ENCODE results near the gene RFFL.

RFFL gene

DNA sequence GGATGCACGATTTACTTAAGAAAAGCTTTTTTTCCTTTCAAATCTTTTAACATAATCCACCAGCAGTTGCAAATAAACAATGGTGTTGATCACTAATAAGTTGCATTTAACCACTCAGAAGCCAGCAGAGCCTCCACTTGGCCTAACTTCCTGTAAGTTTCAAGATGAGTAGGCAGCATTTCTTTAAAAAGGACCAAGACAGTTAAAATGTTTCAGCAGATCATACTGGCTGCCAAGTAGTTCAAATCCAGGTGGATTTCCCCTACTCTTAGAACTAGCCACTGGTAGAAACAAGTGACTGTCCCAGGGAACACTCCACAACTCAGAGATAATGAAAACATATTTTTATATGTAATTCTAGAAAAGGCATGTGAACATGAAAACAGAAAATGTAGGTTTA lies 17.0 kb upstream of the RFFL start:
- H3K4me1 ChIP-seq (ENCODE audit: control insufficient read depth, insufficient read depth, low read length): peaks cover 37% of the 10 kb centered on the region
- H3K9ac ChIP-seq (ENCODE audit: low read length): peak overlapping the region; percentile 26
- no peaks in the 10 kb centered on the region for H3K27me3 ChIP-seq (ENCODE audit: control insufficient read depth, insufficient read depth, low read length)
- no peaks in the 10 kb centered on the region for H3K9me3 ChIP-seq (ENCODE audit: control insufficient read depth, insufficient read depth, low read depth, low read length)
- no peaks in the 10 kb centered on the region for H3K36me3 ChIP-seq (ENCODE audit: control insufficient read depth, insufficient read depth, low read length)
- no peak overlapping the region for H3K4me3 ChIP-seq (ENCODE audit: low read depth, low read length)
- peak overlapping the region; percentile 14; the same call in 1 of the 2 replicates for H3K27ac ChIP-seq (ENCODE audit: low read depth, low read length)

DNA sequence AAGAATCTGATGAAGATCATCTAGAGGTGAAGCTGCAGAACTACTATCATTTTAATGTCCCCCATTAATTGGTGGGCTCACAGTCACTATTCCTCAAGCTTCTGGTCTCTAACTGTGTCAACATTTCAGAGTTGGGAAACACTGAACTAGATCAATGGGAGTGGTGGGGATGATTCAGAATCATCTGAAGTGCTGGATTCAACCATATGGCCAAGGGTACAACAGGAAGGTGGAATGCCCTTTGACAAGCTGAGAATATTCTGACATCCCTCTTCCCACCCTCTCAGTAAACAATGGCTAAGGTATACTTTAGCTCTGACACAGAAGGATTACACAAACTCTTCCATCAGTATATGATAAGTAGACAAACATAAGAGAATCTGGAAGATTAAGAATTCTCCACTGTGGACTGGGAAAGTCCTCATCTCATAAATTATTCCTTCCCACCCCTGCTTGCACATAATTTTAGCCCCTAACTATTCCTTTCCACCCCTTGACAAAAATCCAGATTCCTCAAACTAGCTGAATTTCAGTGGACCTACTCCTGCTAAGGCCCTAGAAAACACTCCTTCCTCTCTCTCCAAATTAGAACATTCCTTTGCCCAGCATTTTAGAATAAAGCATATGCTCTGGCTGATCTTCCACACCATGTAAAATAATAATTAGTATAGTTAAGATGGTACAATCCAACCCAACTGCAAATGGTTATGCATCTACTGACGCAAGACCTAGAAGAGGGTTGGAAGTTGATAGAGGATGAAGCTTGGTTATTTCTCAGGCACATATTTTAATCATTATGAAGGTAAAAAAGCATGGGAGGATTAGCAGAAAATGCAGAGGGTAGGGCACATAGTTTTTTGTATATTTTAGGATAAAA lies 16.3 kb upstream of the RFFL start:
- H3K9me3 ChIP-seq (ENCODE audit: control insufficient read depth, insufficient read depth, low read depth, low read length): no peaks in the 10 kb centered on the region
- H3K4me1 ChIP-seq (ENCODE audit: control insufficient read depth, insufficient read depth, low read length): peaks cover 30% of the 10 kb centered on the region
- H3K9ac ChIP-seq (ENCODE audit: low read length): no peak overlapping the region
- no peaks in the 10 kb centered on the region for H3K27me3 ChIP-seq (ENCODE audit: control insufficient read depth, insufficient read depth, low read length)
- H3K36me3 ChIP-seq (ENCODE audit: control insufficient read depth, insufficient read depth, low read length): no peaks in the 10 kb centered on the region
- peak overlapping the region; percentile 14; the same call in 1 of the 2 replicates for H3K27ac ChIP-seq (ENCODE audit: low read depth, low read length)
- no peak overlapping the region for H3K4me3 ChIP-seq (ENCODE audit: low read depth, low read length)

DNA sequence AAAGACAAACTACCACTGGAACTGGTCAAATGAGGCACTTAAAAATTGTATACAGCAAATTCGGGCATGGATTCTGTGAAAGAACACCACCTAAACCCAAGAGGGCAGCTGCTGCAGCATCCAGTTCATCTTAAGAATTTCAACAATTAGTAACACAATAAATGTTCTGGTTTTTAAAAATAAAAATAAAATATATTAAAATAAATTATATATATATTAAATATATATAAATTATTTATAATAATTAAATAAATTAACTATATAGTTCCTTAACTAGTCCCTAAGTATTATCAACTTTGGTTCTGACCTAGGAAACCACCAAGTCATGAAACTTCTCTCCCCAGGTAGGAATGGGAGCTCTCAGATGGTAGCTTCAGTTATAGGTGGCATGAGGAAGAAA lies 13.4 kb upstream of the RFFL start:
- Histone ChIP-seq H3K4me1 (ENCODE audit: control insufficient read depth, insufficient read depth, low read length) (peaks cover 15% of the 10 kb centered on the region), H3K27me3 (ENCODE audit: control insufficient read depth, insufficient read depth, low read length) (no peaks in the 10 kb centered on the region), H3K27ac (ENCODE audit: low read depth, low read length) (no peak overlapping the region), H3K9ac (ENCODE audit: low read length) (no peak overlapping the region), H3K9me3 (ENCODE audit: control insufficient read depth, insufficient read depth, low read depth, low read length) (no peaks in the 10 kb centered on the region), H3K36me3 (ENCODE audit: control insufficient read depth, insufficient read depth, low read length) (no peaks in the 10 kb centered on the region), H3K4me3 (ENCODE audit: low read depth, low read length) (no peak overlapping the region)

DNA sequence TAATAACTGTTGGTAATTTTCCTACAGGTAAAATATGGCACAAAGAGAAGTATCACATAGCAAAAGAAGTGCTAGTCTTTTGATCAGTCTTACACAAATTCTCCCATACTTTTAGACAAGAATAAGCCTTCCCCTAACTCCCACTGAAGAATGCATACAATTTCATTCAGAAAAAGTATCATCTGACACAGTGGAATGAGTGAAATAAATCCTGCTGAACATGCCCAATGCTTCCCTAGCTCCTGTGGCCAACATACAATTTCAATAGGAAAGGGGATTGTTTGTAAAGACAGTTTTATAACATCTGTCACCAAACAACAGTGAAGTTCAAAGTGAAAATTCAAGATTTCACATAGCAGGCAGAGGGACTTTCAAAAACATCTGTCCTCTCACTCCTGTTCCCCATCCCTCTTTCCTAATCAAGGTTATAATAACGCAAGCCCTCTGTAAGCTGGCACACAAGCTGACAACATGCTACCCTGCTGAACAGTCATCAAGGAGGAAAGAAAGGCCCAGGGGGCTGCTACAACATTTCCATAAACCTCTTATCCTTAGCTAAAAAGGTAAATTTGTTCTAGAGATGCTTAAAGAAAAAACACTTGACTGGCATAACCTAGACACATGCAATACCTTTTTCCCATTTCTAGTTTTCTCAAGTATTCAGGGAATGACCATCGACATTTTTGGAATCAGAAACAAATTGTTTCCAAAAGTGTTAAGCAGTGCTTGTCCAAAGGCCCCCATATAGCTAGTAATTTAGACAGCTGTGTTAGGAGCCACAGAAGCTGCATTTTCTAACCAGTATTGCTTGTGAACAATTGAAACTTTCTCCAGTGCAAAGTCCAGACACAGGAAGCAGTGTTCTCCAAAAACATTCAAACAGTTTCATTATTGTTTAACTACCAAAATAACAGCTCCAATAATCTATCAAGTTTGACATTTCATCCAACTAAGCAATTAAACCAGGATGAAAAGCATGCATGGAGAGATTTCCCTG lies 11.5 kb upstream of the RFFL start:
- Histone ChIP-seq H3K9me3 (ENCODE audit: control insufficient read depth, insufficient read depth, low read depth, low read length) (no peaks in the 10 kb centered on the region), H3K9ac (ENCODE audit: low read length) (no peak overlapping the region), H3K4me1 (ENCODE audit: control insufficient read depth, insufficient read depth, low read length) (peaks cover under 1% of the 10 kb centered on the region; the same call in 1 of the 2 replicates), H3K27me3 (ENCODE audit: control insufficient read depth, insufficient read depth, low read length) (no peaks in the 10 kb centered on the region), H3K36me3 (ENCODE audit: control insufficient read depth, insufficient read depth, low read length) (no peaks in the 10 kb centered on the region), H3K27ac (ENCODE audit: low read depth, low read length) (no peak overlapping the region), H3K4me3 (ENCODE audit: low read depth, low read length) (no peak overlapping the region)

DNA sequence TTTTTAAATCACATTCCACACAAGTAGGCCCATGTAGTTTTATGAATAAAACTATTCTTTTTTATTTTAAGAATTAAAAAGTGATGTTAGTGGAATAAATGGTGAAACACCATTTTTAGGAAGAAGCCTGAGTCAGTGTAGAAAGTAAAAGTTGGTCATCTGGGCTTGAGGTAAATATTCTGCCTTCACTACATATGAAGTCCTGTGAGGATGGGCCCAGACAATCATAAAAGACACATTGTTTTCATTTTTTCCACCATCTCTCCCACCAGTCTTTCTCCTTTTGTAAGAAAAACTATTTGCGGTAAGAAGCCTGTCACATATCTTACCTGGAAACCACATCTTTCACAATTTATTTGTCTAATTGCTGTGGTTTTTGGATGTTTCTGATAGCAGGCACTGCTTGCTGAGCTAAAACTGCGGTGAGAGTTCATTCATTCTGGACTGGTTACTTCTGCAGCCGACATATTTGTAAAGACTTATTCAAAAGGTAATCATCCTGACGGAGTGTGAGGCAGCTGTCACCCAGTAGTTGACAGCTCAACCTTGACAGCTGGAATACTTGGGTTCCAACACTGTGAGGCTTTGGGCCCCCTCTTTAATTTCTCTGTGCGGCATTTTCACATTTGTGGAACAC lies 10.6 kb upstream of the RFFL start:
- Histone ChIP-seq H3K4me1 (ENCODE audit: control insufficient read depth, insufficient read depth, low read length) (no peaks in the 10 kb centered on the region), H3K9ac (ENCODE audit: low read length) (no peak overlapping the region), H3K9me3 (ENCODE audit: control insufficient read depth, insufficient read depth, low read depth, low read length) (no peaks in the 10 kb centered on the region), H3K27me3 (ENCODE audit: control insufficient read depth, insufficient read depth, low read length) (no peaks in the 10 kb centered on the region), H3K4me3 (ENCODE audit: low read depth, low read length) (no peak overlapping the region), H3K36me3 (ENCODE audit: control insufficient read depth, insufficient read depth, low read length) (no peaks in the 10 kb centered on the region), H3K27ac (ENCODE audit: low read depth, low read length) (no peak overlapping the region)

DNA sequence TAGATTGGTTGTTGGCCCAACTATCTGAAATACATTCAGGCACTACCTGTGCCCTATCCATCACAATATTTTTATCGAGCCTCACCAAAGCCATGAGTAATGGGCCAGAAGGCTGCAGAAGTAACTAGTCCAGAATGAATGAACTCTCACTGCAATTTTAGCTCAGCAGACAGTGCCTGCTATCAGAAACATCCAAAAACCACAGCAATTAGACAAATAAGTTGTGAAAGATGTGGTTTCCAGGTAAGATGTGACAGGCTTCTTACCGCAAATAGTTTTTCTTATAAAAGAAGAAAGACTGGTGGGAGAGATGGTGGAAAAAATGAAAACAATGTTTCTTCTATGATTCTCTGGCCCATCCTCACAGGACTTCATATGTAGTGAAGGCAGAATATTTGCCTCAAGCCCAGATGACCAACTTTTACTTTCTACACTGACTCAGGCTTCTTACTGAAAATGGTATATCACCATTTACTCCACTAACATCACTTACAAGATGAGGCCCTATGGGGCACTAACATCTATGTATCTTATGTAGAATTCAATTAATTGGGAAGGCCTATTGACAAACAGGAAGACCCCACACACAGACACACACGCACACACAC lies 9.8 kb upstream of the RFFL start:
- Histone ChIP-seq H3K36me3 (ENCODE audit: control insufficient read depth, insufficient read depth, low read length) (no peaks in the 10 kb centered on the region), H3K27ac (ENCODE audit: low read depth, low read length) (no peak overlapping the region)

DNA sequence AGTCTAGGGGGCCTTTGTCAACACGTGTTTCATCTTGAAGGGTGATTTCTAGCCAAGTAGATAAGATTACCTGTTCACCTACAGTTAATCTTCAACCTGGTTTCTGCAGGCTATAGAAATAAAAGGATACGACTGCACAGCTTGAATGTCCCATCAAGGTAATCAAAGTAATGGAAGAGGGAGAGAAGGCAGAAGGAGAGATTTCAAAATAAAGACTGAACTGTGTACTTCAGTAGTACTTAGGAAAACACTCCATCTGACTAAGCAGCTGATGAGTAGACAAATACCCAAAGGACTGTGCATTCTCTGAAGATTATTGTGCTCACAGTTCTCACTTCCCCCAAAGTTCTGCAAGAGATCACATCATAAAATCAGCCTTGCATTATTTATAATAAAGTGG lies 5.8 kb upstream of the RFFL start:
- Histone ChIP-seq H3K27me3 (ENCODE audit: control insufficient read depth, insufficient read depth, low read length) (no peaks in the 10 kb centered on the region), H3K4me1 (ENCODE audit: control insufficient read depth, insufficient read depth, low read length) (peaks cover 25% of the 10 kb centered on the region), H3K4me3 (ENCODE audit: low read depth, low read length) (no peak overlapping the region), H3K36me3 (ENCODE audit: control insufficient read depth, insufficient read depth, low read length) (no peaks in the 10 kb centered on the region), H3K9ac (ENCODE audit: low read length) (no peak overlapping the region), H3K9me3 (ENCODE audit: control insufficient read depth, insufficient read depth, low read depth, low read length) (no peaks in the 10 kb centered on the region), H3K27ac (ENCODE audit: low read depth, low read length) (no peak overlapping the region)

More for the DNA sequence above, 9.8 kb upstream of the RFFL start:
- peaks cover 4% of the 10 kb centered on the region; the same call in 1 of the 2 replicates for H3K4me1 ChIP-seq (ENCODE audit: control insufficient read depth, insufficient read depth, low read length)
- H3K4me3 ChIP-seq (ENCODE audit: low read depth, low read length): no peak overlapping the region
- no peak overlapping the region for H3K9ac ChIP-seq (ENCODE audit: low read length)
- H3K27me3 ChIP-seq (ENCODE audit: control insufficient read depth, insufficient read depth, low read length): no peaks in the 10 kb centered on the region
- no peaks in the 10 kb centered on the region for H3K9me3 ChIP-seq (ENCODE audit: control insufficient read depth, insufficient read depth, low read depth, low read length)

DNA sequence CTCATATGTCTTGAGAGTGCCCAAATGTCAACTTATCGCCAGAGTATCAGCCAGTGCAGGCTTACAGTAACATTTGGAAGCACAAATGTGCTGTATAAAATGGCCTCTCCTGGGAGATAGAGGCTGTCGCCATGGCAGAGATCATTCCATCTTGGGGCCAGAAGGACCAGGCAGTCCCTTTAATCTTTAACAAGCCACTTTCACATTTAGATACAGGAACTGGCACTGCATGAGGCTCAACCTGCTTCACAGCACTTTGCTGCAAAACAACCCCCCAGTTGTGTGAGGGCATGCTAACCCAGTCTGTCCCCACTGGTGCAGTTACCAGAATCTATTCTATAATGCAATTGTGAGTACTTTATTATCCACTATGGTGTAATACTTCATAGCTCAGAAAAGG lies 4.7 kb upstream of the RFFL start:
- Histone ChIP-seq H3K4me1 (ENCODE audit: control insufficient read depth, insufficient read depth, low read length) (peaks cover 31% of the 10 kb centered on the region), H3K9me3 (ENCODE audit: control insufficient read depth, insufficient read depth, low read depth, low read length) (no peaks in the 10 kb centered on the region), H3K9ac (ENCODE audit: low read length) (no peak overlapping the region), H3K36me3 (ENCODE audit: control insufficient read depth, insufficient read depth, low read length) (no peaks in the 10 kb centered on the region), H3K4me3 (ENCODE audit: low read depth, low read length) (no peak overlapping the region), H3K27ac (ENCODE audit: low read depth, low read length) (no peak overlapping the region), H3K27me3 (ENCODE audit: control insufficient read depth, insufficient read depth, low read length) (no peaks in the 10 kb centered on the region)

DNA sequence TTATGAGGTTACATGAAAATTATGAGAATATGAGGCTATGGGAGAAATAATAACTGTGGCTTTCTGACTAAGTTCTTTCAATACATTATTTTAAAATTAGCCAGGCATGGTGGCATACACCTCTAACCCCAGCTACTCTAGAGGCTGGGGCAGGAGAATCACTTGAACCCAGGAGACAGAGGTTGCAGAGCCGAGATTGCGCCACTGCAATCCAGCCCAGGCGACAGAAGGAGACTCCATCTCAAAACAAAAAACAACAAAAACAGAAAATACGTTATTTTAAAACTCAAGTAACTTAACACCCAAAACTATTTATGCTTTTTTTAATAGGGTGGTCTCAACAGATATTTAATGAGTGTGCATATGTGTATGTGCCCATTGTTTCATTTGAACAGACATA lies 2.4 kb upstream of the RFFL start:
- Histone ChIP-seq H3K9ac (ENCODE audit: low read length) (no peak overlapping the region), H3K27ac (ENCODE audit: low read depth, low read length) (no peak overlapping the region), H3K4me3 (ENCODE audit: low read depth, low read length) (no peak overlapping the region), H3K4me1 (ENCODE audit: control insufficient read depth, insufficient read depth, low read length) (peaks cover 41% of the 10 kb centered on the region), H3K36me3 (ENCODE audit: control insufficient read depth, insufficient read depth, low read length) (no peaks in the 10 kb centered on the region), H3K27me3 (ENCODE audit: control insufficient read depth, insufficient read depth, low read length) (no peaks in the 10 kb centered on the region), H3K9me3 (ENCODE audit: control insufficient read depth, insufficient read depth, low read depth, low read length) (no peaks in the 10 kb centered on the region)

DNA sequence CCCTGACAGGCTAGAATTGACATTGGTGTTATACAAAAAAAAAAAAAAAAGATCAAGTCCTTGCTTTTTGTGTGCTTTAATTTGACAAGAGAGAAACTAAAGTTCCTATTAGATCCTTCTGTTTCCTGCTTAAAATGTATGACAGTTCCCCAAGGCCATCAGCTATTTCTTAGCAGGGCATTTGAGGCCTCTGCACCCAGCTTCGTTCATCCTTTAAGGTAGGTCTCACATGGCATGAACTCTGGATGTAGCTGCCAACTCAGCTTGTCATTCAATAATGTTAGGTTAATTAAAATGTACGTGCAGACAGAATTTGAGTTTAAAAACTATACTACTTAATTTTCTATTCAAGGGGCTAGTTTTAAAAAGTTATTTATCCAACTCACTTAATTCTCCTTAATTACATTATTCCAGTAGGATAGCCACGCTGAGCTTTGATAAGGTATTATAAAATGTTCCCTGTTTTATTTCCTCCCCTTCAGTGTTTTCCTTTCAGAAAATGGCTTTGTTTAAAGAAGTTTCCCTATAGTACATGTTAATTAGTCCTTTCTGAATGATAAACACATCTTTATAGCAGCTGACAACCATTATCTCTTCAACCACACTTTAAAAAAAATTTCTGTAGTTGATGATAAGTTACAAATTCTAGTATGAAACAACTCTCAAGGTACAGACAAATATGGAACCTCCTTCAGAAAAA lies 1.2 kb upstream of the RFFL start:
- peaks cover 41% of the 10 kb centered on the region for H3K4me1 ChIP-seq (ENCODE audit: control insufficient read depth, insufficient read depth, low read length)
- H3K27me3 ChIP-seq (ENCODE audit: control insufficient read depth, insufficient read depth, low read length): no peaks in the 10 kb centered on the region
- no peaks in the 10 kb centered on the region for H3K9me3 ChIP-seq (ENCODE audit: control insufficient read depth, insufficient read depth, low read depth, low read length)
- peak overlapping the region; percentile 93 for H3K27ac ChIP-seq (ENCODE audit: low read depth, low read length)
- peak overlapping the region; percentile 25; the same call in 1 of the 2 replicates for H3K4me3 ChIP-seq (ENCODE audit: low read depth, low read length)
- no peaks in the 10 kb centered on the region for H3K36me3 ChIP-seq (ENCODE audit: control insufficient read depth, insufficient read depth, low read length)
- H3K9ac ChIP-seq (ENCODE audit: low read length): peak overlapping the region; percentile 30
